IMR-90 (cell line): ENCODE data around the gene SH3RF3. TPM values are rescaled to one million over a fixed set of nuclear protein-coding genes. Genes with fewer than 3 reads are reported as not detected.
A peak's percentile ranks its signal among the peaks of the same experiment; 100 is the strongest.

ENCODE experiments used
- ATAC-seq: fragments of 200-7000 bp; cut with Tn5 transposase; 2 replicates; pipeline ENCODE4 v1.9.1; 2020; ENCODE audit warnings: low read depth, mild to moderate bottlenecking, moderate library complexity
- BruUV-seq: library from RNA; stranded (reverse); fragments of 400-500 nt; replicated peaks from 2 replicates; lab custom pipeline; 2021; lab: Mats Ljungman, UMichigan
- CTCF ChIA-PET: fragments of 300-600 bp; formaldehyde crosslinking; extraction: SDS; loops from one replicate; lab custom pipeline; 2021; ENCODE audit warnings: antibody characterized with exemption; lab: Yijun Ruan, JAX
- POLR2A ChIA-PET: fragments of 300-600 bp; sonication (Branson Sonifier 250); formaldehyde crosslinking; loops from one replicate; lab custom pipeline; 2022; ENCODE audit warnings: antibody characterized with exemption; ENCODE audit not compliant: unreplicated experiment; lab: Charles Lee
- DNase-seq: peaks from one replicate; pipeline ENCODE4 v3.0.0; 2013
- H2AFZ ChIP-seq: replicated peaks from 2 replicates; pipeline ENCODE3; 2013; ENCODE audit warnings: low read length, mild to moderate bottlenecking; ENCODE audit not compliant: poor library complexity
- H2AK5ac ChIP-seq: 2 replicates; pipeline ENCODE4 v1.6.1; 2013; ENCODE audit warnings: low read depth, low read length, inconsistent platforms
- H2AK9ac ChIP-seq: replicated peaks from 2 replicates; pipeline ENCODE3; 2013; ENCODE audit warnings: mild to moderate bottlenecking, low read depth, low read length, moderate library complexity; ENCODE audit not compliant: poor library complexity
- H2BK120ac ChIP-seq: 2 replicates; pipeline ENCODE4 v1.6.1; 2013; ENCODE audit warnings: low read depth, low read length, inconsistent platforms
- H2BK15ac ChIP-seq: 3 replicates; pipeline ENCODE4 v1.6.1; 2013; ENCODE audit warnings: low read depth, low read length, inconsistent platforms
- H2BK20ac ChIP-seq: 2 replicates; pipeline ENCODE4 v1.6.1; 2013; ENCODE audit warnings: low read depth, mild to moderate bottlenecking, inconsistent platforms, low read length, moderate library complexity
- H2BK5ac ChIP-seq: 2 replicates; pipeline ENCODE4 v1.6.1; 2013; ENCODE audit warnings: mild to moderate bottlenecking, low read depth, low read length, inconsistent platforms; ENCODE audit not compliant: poor library complexity, severe bottlenecking
- H3K14ac ChIP-seq: replicated peaks from 2 replicates; pipeline ENCODE4 v1.6.1; 2013; ENCODE audit warnings: low read depth, low read length, inconsistent platforms
- H3K18ac ChIP-seq: 2 replicates; pipeline ENCODE4 v1.6.1; 2013; ENCODE audit warnings: low read depth, low read length, control low read depth
- H3K23ac ChIP-seq: 2 replicates; pipeline ENCODE4 v1.6.1; 2013; ENCODE audit warnings: low read depth, low read length, inconsistent platforms
- H3K27ac ChIP-seq: 2 replicates; pipeline ENCODE4 v1.5.1; 2013; ENCODE audit warnings: mild to moderate bottlenecking, control low read depth, low read length; ENCODE audit not compliant: insufficient read depth
- H3K27me3 ChIP-seq: 2 replicates; pipeline ENCODE4 v1.6.1; 2013; ENCODE audit warnings: low read length; ENCODE audit not compliant: control insufficient read depth, insufficient read depth
- H3K36me3 ChIP-seq: 2 replicates; pipeline ENCODE4 v1.6.1; 2013; ENCODE audit warnings: low read length, mixed read lengths; ENCODE audit not compliant: control insufficient read depth, insufficient read depth
- H3K4ac ChIP-seq: 2 replicates; pipeline ENCODE4 v1.6.1; 2013; ENCODE audit warnings: low read depth, low read length, inconsistent platforms
- H3K4me1 ChIP-seq: 2 replicates; pipeline ENCODE4 v1.6.1; 2013; ENCODE audit warnings: low read length, mixed read lengths; ENCODE audit not compliant: control insufficient read depth, insufficient read depth
- H3K4me2 ChIP-seq: 2 replicates; pipeline ENCODE4 v1.6.1; 2013; ENCODE audit warnings: low read depth, mild to moderate bottlenecking, control low read depth, low read length, moderate library complexity
- H3K4me3 ChIP-seq: 2 replicates; pipeline ENCODE4 v1.5.1; 2013; ENCODE audit warnings: low read depth, mild to moderate bottlenecking, control low read depth, low read length, moderate library complexity; ENCODE audit not compliant: insufficient read depth
- H3K56ac ChIP-seq: 2 replicates; pipeline ENCODE4 v1.6.1; 2013; ENCODE audit warnings: low read length, inconsistent platforms; ENCODE audit not compliant: insufficient read depth; ENCODE audit errors: extremely low read depth
- H3K79me1 ChIP-seq, 2 experiments: 2 replicates each; pipeline ENCODE4 v1.6.1; 2013; ENCODE audit warnings: low read length in 2 of 2, inconsistent platforms in 1 of 2, low read depth in 1 of 2
- H3K9ac ChIP-seq: 2 replicates; pipeline ENCODE4 v1.6.1; 2013; ENCODE audit warnings: low read depth, low read length, control low read depth
- H3K9me1 ChIP-seq: 2 replicates; pipeline ENCODE4 v1.6.1; 2013; ENCODE audit warnings: low read length, inconsistent platforms; ENCODE audit not compliant: insufficient read depth
- H3K9me3 ChIP-seq: 2 replicates; pipeline ENCODE4 v1.6.1; 2013; ENCODE audit warnings: low read length; ENCODE audit not compliant: control insufficient read depth, insufficient read depth
- H4K20me1 ChIP-seq: 2 replicates; pipeline ENCODE4 v1.6.1; 2013; ENCODE audit warnings: low read length, inconsistent platforms; ENCODE audit not compliant: insufficient read depth
- H4K5ac ChIP-seq: 2 replicates; pipeline ENCODE4 v1.6.1; 2013; ENCODE audit warnings: mild to moderate bottlenecking, low read depth, low read length, control low read depth
- H4K8ac ChIP-seq, 2 experiments: 2 replicates each; pipeline ENCODE4 v1.6.1; 2013; ENCODE audit warnings: low read depth in 2 of 2, low read length in 2 of 2, control low read depth in 1 of 2, inconsistent platforms in 1 of 2
- H4K91ac ChIP-seq: 2 replicates; pipeline ENCODE4 v1.6.1; 2013; ENCODE audit warnings: low read depth, low read length, inconsistent platforms; ENCODE audit not compliant: insufficient read depth
- CTCF ChIP-seq: conservative IDR thresholded peaks from 2 replicates; pipeline ENCODE4 v1.5.1; 2012; ENCODE audit warnings: mild to moderate bottlenecking, low read depth, low read length, improper control_type of control experiment
- RAD21 ChIP-seq: IDR thresholded peaks from 2 replicates; pipeline ENCODE4 v1.6.1; 2012; ENCODE audit warnings: low read length, improper control_type of control experiment
- SMC3 ChIP-seq: fragments of 150-350 bp; IDR thresholded peaks from 2 replicates; pipeline ENCODE4 v1.6.1; 2016; ENCODE audit warnings: low read depth, mild to moderate bottlenecking, antibody characterized with exemption, low read length, moderate library complexity
- WGBS, 2 experiments: methylation state at CpG; one replicate each; pipeline versions ENCODE4 v1.1.5 to v1.1.7; 2013; ENCODE audit warnings: missing lambda C conversion rate in 2 of 2; ENCODE audit not compliant: insufficient read length in 1 of 2; ENCODE audit errors: extremely low coverage in 2 of 2; 5-methylcytosine and 5-hydroxymethylcytosine counted together
- dilution Hi-C: fragments of 300-500 bp; cut with HindIII; formaldehyde crosslinking; loops from one replicate; pipeline ENCODE4 v1.14.3; 2018; ENCODE audit warnings: low sequenced_read_pairs; ENCODE audit not compliant: unreplicated experiment
- in situ Hi-C: fragments of 300-500 bp; cut with MboI; formaldehyde crosslinking; loops from 3 replicates; pipeline ENCODE4 v1.14.3; 2019; ENCODE audit warnings: low sequenced_read_pairs, inconsistent platforms, mixed read lengths
- intact Hi-C: fragments of 100-400 bp; cut with micrococcal nuclease; formaldehyde crosslinking; loops from 2 replicates; pipeline ENCODE4 v1.10.0; 2022
- polyA plus RNA-seq, 3 experiments: library from polyadenylated mRNA; depleted of rRNA; stranded (reverse); fragments of >200 nt; gene quantifications; 2 replicates each; pipeline ENCODE4 v1.2.3, GENCODE V29; 2012; ENCODE audit warnings: low replicate concordance in 1 of 3
- total RNA-seq: library from RNA; depleted of rRNA; stranded (reverse); fragments of >200 nt; gene quantifications from 2 replicates; pipeline ENCODE4 v1.2.3, GENCODE V29; 2012

The SH3RF3 gene
- total and polyA plus RNA-seq, 2 of the 4 experiments (the other 2 are of a cell fraction): 3.4 to 5.3 TPM

GRCh38 chr2:109386004-109386695, 257.1 kb downstream of the SH3RF3 start:
- Histone ChIP-seq H3K4me2 (peak overlapping the region; percentile 5; the same call in 1 of the 2 replicates), H3K56ac (no peak overlapping the region), H3K9ac (peak overlapping the region; percentile 61; the same call in 1 of the 2 replicates), H2AK5ac (peak overlapping the region; percentile 52; the same call in 1 of the 2 replicates), H2AK9ac (no peak overlapping the region), H3K36me3 (peaks cover 6% of the 10 kb centered on the region; the same call in 1 of the 2 replicates), H3K9me3 (no peaks in the 10 kb centered on the region), H2BK20ac (0 out of 2 replicates have a peak overlapping the region, but pooled peaks have one; percentile 16), H3K23ac (no peak overlapping the region), H3K79me1 (peaks cover 32 to 86% of the 10 kb centered on the region in 2 experiments), H4K91ac (peak overlapping the region; percentile 59), H3K4me3 (no peak overlapping the region), H2BK15ac (peak overlapping the region; percentile 44; the same call in 1 of the 3 replicates), H3K27ac (peak overlapping the region; percentile 56; the same call in 1 of the 2 replicates), H4K20me1 (peaks cover 50% of the 10 kb centered on the region), H2BK120ac (0 out of 2 replicates have a peak overlapping the region, but pooled peaks have one; percentile 18), H3K18ac (no peak overlapping the region), H3K9me1 (peaks cover 29% of the 10 kb centered on the region), H4K8ac (no peak overlapping the region; a peak in 1 of 4 replicates), H3K14ac (peak overlapping the region; percentile 53), H3K4ac (peak overlapping the region; percentile 54; the same call in 1 of the 2 replicates), H2AFZ (peak overlapping the region; percentile 40), H3K4me1 (peaks cover 24% of the 10 kb centered on the region), H3K27me3 (no peaks in the 10 kb centered on the region), H4K5ac (no peak overlapping the region), H2BK5ac (no peak overlapping the region)
- in situ Hi-C loops: no loop called here
- WGBS, 2 experiments: 40% methylated on average over 3 of the region's 11 CpGs; no CpG with 5 or more reads in 1 of the 2 experiments
- peak; percentile 62 for ATAC-seq
- DNase-seq: peak; percentile 56
- intact Hi-C loops: loop anchor here (5.0 kb wide), 1 partner anchor 49 kb away; no protein-coding TSS in a partner anchor
- dilution Hi-C loops: no loop called here
- ChIA-PET CTCF (interaction anchor here (0.6 to 1.5 kb wide), 7 partner anchors 13 to 699 kb away, joined by 3 to 7 read pairs (median 4); no protein-coding TSS in a partner anchor), POLR2A (interaction anchor here (0.7 kb wide), 1 partner anchor 15 kb away, joined by 9 read pairs; no protein-coding TSS in a partner anchor)
- BruUV-seq: no TSS peak
- TF ChIP-seq CTCF: 0 out of 2 replicates have a peak, but pooled peaks have one; percentile 22
- no peak for TF ChIP-seq RAD21
- peak; percentile 31; the same call in 1 of the 2 replicates for TF ChIP-seq SMC3
